ENCODE results near the gene METTL25B.

DNA sequence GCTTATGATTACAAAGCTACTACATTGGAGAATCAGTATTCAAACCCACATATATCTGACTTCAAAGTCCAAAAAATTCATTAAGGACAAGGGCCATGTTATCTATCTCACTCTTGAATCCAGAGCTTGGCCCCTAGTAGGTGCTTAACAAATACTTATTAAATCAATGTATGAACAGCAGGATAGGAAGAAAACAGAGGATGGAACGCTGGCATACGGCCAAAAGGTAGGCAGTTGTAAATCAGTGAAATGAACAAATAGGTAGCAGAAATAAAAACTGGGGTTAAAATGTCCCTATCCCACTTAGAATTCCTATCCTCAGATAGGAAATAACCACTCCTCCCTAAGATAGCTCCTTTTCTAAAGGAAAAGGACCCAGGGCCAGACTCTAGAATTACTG, 10.6 kb downstream of the METTL25B start:
- TF ChIP-seq EZH2phosphoT487 (IDR thresholded peaks at IDR 0.05; ENCODE audit: borderline replicate concordance, low read length): no peak
- TF ChIP-seq, protein P1, sequence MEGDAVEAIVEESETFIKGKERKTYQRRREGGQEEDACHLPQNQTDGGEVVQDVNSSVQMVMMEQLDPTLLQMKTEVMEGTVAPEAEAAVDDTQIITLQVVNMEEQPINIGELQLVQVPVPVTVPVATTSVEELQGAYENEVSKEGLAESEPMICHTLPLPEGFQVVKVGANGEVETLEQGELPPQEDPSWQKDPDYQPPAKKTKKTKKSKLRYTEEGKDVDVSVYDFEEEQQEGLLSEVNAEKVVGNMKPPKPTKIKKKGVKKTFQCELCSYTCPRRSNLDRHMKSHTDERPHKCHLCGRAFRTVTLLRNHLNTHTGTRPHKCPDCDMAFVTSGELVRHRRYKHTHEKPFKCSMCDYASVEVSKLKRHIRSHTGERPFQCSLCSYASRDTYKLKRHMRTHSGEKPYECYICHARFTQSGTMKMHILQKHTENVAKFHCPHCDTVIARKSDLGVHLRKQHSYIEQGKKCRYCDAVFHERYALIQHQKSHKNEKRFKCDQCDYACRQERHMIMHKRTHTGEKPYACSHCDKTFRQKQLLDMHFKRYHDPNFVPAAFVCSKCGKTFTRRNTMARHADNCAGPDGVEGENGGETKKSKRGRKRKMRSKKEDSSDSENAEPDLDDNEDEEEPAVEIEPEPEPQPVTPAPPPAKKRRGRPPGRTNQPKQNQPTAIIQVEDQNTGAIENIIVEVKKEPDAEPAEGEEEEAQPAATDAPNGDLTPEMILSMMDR (conservative IDR thresholded peaks at IDR 0.05; ENCODE audit: low read depth, low read length): no peak
- no peak for TF ChIP-seq EZH2 (IDR thresholded peaks at IDR 0.05; ENCODE audit: low read length, unreplicated experiment)
